Effector CD8-positive, alpha-beta T cell (primary cell): ENCODE results near the gene AGXT.
"Not testable (repeated sequence)": the region's sequence is repeated elsewhere in the genome, so short reads cannot be mapped to it uniquely, and the experiment has no call there.

ENCODE experiments used
- DNase-seq: peaks from one replicate; lab custom pipeline; 2025; lab: John Stamatoyannopoulos, UW

Gene AGXT

DNA sequence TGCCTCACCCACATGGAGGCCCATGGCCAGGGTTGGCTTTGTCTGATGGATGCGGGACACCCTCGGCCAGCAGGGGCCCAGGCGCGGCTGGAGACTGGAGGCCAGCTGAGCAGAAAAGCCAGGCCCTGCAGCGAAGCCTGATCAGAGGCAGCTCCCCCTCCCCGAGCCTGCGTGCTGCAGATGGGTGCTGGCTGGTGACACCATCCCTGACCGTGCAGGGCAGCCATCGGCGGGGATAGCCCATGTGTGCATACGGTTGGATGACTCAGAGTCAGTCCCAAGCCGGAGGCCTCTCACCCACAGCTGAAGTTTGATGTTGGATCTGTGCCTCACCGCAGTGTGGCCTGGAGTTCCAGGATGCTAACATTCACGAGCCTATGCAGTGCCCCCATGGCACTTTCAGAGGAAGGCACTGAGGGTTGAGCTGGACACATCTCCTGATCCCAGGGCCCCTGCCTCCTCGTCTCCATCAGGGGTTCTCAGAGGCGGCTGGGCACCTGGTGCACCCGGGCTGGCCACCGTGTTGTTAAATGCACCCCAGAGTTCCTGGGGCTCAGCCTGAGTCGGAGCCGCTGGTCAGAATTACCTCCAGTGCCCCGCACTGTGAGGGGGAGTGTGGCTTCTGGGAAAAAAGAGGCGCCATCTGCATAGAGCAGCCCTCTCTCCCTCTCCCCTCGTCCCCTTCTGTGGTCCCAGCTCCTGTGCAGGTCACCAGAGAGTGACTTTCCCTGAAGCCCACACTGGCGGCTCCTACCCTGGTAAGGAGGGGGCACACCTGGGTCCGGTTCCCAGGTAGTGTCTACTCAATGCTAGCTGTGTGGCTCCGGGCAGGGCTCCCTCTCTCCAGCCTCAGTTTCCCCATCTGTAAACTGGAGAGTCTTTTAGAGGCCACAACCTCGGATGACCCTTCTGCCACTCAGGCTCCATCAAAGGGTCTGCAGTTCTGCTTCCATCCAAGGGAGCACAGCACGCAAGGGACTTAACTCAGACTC lies 29.2 kb upstream of the AGXT start:
- DNase-seq = no peak

DNA sequence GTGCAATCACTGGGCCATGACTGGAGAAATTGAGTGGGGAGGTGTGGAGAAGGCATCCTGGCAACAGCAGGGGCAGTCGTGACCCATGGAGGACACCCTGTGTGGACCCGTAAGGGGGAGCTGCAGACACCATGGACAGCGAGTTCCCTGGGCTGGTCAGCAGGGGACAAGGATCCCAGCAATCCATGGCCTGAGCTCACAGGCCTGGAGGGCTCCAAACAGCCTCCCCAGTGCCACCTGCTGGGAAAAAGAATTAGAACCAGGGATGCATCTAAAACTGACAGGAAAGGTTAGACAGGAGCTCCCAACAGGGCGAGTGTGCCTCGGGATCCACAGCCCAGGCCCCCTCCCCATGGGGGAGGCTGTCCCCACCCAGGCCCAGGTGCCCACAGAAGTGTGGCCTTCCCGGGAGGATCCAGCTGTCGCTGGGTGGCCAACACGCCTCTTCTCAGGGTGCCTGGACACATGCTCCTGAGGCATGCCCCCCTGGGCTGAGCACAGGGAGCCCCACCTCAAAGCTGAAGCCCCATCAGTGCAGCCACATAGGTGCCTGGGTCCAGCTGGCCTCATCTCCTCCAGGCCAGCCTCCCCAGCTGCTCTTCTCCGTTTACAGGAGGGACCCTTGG lies 28.1 kb upstream of the AGXT start:
- DNase-seq = no peak

DNA sequence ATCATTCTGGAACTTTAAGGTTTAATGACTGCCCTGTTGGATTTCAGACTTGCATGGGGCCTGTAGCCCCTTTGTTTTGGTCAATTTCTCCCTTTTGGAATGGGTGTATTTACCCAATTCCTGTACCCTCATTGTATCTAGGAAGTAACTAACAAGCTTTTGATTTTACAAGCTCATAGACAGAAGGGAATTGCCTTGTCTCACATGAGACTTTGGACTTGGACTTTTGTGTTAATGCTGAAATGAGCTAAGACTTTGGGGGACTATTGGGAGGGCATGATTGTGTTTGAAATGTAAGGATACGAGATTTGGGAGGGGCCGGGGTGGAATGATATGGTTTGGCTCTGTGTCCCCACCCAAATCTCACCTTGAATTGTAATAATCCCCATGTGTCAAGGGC lies 22.3 kb upstream of the AGXT start:
- DNase-seq = not testable (repeated sequence)

DNA sequence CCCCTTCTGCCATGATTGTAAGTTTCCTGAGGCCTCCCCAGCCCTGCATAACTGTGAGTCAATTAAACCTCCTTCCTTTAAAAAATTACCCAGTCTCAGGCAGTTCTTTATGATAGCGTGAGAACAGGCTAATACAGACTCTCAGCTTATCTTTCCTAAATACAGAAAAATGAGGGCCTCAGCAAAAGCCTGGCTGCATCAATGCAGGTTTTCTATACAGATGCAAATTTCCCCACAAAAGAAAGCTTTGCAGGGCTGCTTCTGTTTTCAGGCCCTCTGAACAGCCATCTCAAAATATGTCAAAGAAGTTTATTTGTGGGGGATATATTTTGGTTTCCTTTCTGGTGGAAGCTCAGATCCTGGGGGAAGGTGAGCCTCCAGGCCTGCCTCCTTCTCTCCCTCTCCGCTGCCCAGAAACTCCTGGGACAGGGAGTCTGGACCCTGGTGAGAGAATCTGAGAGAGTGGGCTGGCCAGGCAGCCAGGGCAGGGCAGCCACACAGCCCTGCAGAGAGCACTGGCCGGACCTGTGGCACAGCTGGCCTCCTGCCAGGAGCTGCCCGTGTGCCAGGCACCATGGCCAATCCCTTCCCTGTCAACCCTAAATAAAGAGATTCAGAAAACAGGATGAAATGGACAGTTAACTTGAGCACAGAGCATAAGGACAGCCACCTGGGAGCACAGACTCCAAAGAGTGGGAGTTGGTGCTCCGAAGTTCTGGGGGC lies 21.6 kb upstream of the AGXT start:
- no peak for DNase-seq

DNA sequence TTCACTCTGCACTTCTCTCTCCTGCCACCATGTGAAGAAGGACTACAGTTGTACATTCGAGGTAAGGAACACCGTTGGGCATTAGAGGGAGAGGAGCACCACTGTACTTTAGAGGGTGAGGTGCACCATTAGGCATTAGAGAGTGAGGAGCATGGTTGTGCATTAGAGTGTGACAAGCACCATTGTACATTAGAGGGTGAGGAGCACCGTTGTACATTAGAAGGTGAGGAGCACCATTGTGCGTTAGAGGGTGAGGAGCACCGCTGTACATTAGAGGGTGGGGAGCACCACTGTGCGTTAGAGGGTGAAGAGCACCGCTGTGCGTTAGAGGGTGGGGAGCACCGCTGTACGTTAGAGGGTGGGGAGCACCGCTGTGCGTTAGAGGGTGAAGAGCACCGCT lies 20.8 kb upstream of the AGXT start:
- no peak for DNase-seq

DNA sequence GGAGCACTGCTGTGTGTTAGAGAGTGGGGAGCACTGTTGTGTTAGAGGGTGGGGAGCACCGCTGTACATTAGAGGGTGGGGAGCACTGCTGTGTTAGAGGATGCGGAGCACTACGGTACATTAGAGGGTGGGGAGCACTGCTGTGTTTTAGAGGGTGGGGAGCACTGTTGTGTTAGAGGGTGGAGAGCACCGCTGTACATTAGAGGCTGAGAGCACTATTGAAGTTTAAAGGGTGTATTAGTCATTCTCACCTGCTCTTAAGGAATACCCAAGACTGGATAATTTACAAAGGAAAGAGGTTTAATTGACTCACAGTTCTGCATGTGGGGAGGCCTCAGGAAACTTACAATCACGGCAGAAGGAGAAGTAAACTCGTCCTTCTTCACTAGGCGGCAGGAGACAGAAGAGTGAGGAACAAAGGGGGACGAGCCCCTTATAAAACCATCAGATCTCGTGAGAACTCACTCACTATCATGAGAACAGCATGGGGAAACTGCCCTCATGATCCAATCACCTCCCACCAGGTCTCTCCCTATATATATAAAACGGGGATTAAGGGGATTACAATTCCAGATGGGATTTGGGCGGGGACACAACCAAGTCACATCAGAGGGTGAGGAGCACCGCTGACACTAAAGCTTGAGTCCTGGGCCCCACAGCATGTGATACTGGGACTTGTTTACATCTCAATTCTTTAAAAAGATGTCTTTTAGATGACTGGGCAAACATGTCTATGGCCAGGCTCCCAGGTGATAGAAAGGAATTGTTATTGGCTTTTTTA lies 19.5 kb upstream of the AGXT start:
- no peak for DNase-seq

DNA sequence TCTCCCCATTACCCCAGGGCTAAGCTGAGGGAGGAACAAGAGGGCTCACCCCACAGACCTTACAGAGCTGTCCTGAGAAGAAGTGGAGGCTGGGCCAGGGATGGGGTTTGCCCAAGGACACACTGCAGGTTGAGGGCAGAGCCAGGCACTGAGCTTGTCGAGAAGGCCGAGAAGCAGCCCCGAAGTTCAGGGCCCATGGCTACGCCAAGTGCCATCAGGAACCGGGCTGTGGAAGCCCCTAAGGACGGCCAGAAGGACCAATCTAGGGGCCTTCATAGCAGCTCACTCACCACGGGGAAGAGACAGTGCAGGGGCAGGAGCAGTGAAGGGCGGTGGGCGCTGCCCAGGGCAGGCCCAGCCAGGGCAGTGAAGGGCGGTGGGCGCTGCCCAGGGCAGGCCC lies 18.6 kb upstream of the AGXT start:
- DNase-seq = no peak

DNA sequence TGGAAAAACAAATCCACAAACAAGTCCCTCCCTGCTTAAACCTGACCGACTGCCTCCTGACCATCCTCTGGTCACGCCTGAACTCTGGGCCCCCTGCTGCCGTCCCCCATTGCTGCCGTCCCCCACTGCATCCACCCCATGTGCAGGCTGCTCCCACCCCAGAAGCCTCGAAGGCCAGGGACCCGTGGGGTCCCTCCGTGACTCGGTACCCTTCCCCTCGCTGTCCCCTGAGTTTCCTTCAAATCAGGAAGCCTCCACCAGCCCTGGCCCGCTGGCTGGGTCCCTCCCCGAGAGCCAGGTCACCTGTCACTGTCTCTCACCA lies 17.9 kb upstream of the AGXT start:
- no peak for DNase-seq

DNA sequence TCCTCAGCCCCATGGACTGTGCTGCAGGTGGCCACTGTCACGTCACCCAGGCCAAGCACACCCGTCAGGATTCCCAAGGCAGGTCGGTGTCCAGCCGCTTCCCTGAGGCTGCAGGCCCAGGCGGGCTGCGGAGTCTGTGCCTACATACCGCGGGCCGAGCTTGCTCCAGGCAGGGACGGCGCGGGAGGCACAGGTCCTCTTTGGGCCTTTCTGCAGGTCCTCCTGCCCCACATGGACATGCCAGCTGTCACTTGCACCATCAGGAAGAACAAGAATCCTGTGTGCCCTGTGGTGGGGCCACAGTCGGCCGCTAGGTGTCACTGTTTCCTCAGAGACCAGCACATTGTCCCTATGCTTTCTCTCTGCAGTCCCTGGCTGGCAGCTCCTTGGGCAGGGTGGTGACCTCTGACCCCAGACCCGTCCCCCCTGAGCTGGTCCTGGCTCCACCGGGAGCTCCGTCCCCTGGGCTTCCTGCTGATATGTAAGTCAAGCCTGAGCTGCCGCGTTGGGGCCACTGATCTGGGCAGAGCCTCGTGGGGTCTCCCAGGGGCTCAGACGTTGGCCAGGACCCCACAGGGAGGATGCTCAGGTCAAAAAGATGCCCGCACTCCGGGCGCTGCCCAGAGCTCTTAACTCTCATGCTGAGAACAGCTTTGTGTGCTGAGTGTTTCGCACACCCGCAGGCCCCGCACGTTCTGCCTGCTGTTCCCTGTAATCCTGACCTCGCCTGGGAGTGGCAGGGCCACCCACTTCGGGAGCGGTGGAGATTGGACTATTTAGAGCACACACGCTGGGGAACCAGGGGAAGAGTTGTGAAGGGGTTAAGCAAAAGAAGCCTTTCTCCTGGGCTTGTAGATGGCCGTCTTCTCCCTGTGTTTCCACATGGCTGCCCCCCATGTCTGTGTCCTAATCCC lies 17.3 kb upstream of the AGXT start:
- DNase-seq = peak; percentile 72

DNA sequence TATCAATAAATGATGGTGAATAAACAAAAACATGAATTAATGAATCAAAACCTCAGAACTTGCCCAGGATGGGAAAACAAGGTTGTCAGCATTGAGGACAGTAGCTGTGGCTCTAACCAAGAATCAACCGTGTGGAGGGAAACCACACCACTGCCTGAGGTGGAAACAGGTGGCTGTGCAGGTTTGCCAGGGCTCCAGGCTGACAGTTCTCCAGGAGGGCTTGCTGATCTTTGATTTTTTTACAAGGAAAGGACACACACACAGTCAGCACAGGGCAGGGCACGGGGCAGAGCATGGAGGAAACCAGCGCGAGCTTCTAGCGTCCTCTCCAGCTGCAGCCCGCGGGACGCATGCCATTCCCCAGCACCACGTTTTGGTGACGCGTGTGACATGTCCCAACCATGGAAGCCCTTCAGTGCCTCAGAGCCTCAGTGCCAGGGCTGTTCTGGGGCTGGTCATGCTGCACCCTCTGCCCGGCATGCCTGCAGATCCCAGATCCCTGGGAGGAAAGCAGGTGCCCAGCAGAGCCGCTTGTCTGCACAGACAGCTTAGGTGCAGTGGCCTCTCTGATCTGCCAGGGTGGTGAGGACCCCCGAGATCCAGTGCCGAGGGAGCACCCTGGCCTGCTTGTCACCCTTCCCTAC lies 15.8 kb upstream of the AGXT start:
- no peak for DNase-seq

DNA sequence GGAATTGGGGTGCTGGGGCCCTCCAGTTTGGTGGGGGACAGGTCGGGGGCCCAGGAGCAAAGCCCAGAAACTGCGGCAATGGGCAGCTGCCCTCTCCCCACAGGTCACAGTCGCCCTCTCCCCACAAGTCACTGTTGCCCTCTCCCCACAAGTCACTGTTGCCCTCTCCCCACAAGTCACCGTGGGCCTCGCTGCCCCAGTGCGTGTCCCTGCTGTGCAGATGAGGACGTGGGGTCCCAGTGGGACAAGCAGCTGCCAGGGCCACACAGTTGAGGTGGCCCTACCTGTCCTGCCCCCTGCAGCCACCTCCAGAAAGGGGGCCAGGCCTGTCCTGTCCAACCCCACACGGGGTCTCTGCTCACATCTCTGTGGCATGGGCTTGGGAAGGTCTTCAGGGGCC lies 13.0 kb upstream of the AGXT start:
- DNase-seq = no peak

DNA sequence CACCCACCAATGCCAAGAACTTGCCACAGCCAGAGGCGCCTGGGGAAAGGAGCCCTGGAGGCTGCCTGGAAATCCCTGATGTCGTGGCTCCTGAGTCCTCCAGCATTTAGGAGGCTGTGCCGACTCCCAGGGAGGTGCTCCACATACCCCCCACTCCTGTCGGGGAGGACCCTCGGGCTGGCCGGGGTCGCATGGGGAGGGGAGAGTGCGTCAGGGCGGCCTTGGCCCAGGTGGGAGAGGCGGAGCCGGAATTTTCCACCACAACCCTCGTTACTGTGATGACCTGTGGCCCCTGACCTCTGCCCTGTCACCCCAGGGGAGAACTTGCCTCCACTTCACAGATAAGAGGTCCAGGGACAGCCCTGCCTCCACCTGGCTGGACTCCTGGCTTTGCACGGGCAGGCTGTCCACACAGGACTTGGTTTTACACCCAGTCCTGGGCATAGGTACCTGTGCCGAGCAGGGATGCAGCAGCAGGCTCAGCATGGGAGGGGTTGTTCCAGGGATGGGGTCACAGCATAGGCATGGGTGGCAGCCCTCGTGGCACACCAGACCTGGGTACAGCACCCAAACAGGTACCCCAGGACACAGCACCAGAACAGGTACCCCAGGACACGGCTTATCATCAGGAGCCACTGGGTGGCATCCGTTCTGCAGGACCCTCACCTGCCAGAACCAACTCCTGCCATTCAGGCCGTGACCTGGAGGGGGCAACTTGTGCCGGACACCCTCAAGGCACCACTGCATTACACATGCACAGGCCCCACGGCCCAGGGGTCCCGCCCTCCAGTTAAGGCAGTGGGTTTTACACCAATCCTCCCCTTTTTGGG lies 12.3 kb upstream of the AGXT start:
- no peak for DNase-seq

DNA sequence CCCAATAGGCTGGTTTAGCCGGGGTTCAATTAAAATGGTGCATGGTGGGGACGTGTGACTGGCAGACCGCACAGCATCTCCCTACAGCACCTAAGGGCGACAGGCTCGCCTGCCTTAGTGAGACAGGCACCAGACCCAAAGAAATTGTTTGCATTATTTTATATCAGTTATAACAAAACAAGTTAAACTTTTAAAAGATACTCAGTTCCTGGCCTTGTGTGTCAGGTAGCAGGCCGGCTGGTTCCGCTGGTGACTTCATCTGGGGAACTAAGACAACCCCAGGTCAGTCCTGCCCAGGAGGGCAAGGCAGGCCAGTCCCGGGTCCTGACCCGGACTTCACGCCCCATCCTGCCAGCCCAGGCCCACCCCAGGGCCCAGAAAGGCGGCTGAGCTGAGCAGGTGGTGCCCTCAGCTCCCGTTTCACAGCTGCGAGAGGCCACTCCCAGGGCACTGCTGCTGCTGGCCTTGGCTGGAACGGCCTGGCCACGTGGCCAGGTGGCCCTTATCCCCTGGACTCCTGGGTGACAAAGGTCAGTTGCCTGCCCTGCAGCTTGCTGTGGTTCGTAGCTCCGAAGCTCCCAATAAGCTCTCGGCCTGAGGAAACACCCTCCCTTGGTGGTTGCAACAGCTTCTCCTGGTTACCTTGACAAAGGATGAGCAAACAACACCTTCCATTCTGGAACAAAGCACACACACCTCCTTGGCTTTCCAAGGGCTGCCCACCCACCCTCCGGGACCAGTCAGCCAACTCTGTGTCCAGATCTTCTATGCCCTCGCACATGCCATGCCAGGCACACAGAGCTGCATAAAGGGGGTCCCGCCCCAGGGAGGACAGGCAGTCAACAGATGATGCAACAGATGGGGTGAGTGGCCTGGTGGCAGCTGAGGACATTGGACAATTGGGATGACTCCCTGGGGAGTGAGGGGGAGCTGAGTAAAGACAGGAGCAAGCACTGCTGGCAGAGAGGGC lies 11.3 kb upstream of the AGXT start:
- DNase-seq = no peak

DNA sequence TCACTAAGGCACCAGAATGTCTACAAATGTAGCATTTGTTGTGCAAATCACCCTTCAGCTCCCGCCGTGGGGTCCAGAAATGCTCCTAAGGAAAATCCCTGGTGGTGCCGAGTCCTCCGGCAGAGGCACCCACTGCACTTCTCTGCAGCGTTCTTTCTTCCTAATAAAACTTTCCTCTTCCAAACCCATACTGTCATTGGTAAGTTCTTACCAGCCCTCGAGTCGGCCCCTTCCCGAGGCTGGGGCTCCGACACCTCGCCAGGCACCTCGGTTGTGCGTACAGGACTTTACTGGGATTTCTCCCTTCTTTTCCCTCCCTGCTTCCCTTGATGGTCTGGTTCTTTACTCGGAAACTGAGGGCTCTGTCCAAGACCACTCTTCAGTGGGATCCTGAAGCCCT lies 10.3 kb upstream of the AGXT start:
- no peak for DNase-seq

DNA sequence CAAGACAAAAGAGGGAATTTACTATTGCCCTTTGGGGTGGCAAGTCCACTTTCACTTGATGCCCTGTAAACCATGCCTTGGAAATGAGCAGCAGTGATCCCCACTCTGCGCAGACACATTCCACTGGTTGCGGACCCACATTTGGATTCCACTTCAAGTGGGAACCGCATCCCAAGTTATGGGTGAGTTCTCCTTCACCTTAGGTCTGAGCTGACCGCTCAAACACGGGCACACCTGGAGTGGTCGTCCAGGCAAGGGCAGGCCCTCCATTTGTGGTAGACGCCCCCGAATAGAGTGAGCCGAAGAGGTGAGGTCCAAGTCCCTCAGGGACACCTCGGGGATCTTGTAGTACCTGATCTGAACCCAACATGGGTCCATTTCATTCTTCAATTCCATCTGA lies 9.8 kb upstream of the AGXT start:
- no peak for DNase-seq

DNA sequence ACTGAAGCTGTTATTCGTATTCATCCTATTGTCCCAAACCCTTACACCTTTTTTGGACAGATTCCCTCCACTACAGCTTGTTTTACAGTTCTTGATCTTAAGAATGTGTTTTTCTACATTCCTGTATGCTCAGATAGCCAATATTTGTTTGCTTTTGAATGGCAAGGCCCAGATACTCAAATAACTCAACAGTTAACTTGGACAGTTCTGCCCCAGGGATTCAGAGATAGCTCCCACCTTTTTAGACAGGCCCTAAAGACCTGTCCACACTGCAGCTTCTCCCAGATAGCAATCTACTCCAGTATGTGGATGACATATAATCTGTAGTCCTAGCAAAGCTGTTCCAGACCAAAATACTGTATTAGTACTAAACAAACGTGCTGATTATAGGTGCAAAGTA lies 7.1 kb upstream of the AGXT start:
- DNase-seq = no peak

DNA sequence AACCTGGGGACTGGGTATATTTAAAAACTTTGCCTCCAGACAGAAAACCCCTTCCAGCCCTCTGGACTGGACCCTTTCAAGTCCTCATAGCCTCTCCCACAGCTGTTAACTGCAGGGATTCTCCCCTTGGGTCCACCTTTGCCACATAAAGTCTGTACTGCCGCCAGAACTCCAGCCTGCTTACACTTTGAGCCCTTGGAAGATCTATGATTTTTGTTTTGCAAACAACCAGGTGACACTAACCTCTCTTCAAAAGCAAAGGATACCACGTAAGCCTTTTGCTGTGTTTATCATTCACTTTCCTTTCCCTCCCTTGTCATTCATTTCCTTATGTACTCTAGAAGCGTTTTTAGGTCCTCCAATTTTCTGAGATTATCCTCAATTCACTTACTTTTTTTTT lies 4.1 kb upstream of the AGXT start:
- DNase-seq = no peak

DNA sequence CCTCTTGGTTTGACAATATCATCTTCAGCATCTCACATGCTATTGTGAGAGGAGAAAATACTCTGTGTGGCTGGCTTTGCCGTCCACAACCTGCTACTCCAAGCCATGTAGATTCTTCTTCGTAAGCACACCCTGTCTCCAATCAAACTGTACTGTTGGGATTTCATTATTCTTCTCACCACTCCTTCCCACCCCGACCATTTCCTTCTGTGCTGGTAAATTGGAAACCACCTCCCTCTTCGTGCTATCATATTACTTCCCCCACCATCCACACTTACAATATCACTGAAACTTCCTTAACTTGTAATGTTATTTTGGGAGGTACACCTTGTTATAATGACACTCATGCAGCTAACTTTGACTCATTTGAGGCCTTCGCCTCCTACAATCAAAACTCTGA lies 3.2 kb upstream of the AGXT start:
- DNase-seq = no peak
